IPS DF 19.7 (cell line): Measurements from ENCODE around the gene PKN2.
"Not testable (repeated sequence)": the region's sequence is repeated elsewhere in the genome, so short reads cannot be mapped to it uniquely, and the experiment has no call there.

Source experiments
- DNase-seq: peaks from one replicate; pipeline ENCODE4 v3.0.0-alpha.2; 2013; ENCODE audit warnings: low read depth, low spot score

The PKN2 gene

DNA sequence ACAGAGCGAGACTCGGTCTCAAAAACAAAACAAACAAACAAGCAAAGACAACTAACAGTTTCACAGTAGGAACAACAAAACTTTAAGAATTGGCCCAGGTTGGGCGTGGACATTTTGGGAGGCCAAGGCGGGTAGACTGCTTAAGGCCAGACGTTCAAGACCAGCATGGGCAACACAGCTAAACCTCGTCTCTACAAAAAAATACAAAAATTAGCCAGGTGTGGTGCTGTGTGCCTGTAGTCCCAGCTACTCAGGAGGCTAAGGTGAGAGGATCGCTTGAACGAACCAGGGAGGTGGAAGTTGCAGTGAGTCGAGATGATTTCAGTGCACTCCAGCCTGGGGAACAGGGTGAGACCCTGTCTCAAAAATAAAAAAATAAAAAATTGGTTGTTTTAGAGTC, 193.8 kb downstream of the PKN2 start:
- no peak for DNase-seq

DNA sequence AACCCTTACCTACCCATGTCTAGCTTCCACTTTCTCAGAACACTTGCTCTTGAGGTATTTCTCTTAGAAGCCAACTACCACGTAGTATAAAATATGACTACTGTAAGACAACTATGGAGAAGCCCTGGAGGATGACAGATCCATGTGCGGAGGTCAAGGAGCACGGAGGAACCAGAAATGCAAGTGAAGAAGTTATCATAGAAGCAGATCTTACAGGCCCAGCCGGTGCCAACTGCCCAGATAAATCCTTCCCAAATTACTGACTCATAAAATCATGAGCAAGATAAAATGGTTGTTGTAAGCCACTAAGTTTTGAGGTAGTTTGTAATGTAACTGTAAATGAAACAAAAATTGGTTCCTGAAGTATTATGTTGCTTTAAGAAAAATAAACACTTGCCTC, 194.7 kb downstream of the PKN2 start:
- DNase-seq: no peak

DNA sequence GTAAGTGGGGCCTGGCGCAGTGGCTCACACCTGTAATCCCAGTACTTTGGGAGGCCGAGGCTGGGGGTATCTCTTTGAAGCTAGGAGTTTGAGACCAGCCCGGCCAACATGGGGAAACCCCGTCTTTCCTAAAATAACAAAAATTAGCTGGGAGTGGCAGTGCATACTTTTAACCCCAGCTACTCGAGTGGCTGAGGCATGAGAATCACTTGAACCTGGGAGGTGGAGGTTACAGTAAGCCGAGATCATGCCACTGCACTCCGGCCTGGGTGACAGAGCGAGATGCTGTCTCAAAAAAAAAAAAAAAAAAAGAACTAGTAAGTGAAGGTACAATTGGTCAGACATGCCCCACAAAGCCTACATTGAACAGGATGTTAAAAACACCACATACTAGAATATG, 196.6 kb downstream of the PKN2 start:
- DNase-seq: not testable (repeated sequence)

DNA sequence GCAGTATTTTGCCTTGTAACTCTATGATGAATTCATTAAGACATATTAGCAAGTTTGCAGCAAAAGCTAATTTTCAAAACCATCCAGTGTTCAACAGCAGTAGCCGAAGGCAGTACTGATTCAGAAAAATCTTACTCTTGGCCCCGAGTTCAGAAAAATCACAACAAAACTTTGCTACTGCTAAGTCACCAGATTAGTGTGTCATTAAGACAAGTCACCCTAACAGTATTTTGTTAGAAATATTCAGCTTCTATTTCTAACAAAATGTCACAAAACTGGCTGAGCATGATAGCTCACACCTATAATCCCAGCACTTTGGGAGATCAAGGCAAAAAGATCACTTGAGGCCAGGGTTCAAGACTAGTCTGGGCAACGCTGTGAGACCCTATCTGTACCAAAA, 199.1 kb downstream of the PKN2 start:
- no peak for DNase-seq
